ENCODE data around the gene ABCB8. TPM values are rescaled to one million over a fixed set of nuclear protein-coding genes. Genes with fewer than 3 reads are reported as not detected.

ABCB8 gene
- total RNA-seq, 4 donors from 2014 or later = 21.0 to 49.0 (median 31.6) TPM

DNA sequence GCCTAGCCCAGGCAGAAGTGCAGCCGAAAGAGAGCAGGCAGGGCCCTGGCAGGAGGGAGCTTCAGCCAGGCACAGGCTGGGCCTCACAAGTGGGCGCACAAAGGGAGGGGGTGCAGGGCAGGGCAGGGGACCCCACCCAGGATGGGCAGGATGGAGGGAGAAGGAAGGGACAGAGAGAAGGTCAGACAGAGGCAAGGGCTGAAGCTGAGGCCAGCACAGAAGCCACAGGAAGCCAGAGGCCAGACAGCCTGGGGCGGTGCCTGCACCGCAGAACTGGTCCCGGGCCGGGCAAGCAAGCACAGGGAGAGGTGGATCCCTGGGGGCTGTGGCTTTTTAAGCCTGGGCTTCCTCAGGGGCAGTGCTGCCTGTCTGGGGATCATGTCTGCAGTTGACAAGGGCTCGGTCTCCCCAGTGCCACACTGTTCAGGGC, 20.8 kb upstream of the ABCB8 start:
- Histone ChIP-seq H3K4me1 (peaks cover 0 to 27% (median 1%) of the 10 kb centered on the region in 4 donors), H3K27me3 (peaks cover 0 to 55% of the 10 kb centered on the region in 2 donors), H3K9me3 (no peaks in the 10 kb centered on the region), H3K27ac (no peak overlapping the region), H3K36me3 (no peaks in the 10 kb centered on the region), H3K4me3 (no peak overlapping the region)
- DNase-seq (ENCODE audit: low spot score in 2 of 2) = no peak
- WGBS, 2 donors = 61 to 76% methylated on average over 7 of the region's 7 CpGs
- TF ChIP-seq, protein P1, sequence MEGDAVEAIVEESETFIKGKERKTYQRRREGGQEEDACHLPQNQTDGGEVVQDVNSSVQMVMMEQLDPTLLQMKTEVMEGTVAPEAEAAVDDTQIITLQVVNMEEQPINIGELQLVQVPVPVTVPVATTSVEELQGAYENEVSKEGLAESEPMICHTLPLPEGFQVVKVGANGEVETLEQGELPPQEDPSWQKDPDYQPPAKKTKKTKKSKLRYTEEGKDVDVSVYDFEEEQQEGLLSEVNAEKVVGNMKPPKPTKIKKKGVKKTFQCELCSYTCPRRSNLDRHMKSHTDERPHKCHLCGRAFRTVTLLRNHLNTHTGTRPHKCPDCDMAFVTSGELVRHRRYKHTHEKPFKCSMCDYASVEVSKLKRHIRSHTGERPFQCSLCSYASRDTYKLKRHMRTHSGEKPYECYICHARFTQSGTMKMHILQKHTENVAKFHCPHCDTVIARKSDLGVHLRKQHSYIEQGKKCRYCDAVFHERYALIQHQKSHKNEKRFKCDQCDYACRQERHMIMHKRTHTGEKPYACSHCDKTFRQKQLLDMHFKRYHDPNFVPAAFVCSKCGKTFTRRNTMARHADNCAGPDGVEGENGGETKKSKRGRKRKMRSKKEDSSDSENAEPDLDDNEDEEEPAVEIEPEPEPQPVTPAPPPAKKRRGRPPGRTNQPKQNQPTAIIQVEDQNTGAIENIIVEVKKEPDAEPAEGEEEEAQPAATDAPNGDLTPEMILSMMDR (IDR thresholded peaks at IDR 0.05) = no peak
- no peak for TF ChIP-seq POLR2A (IDR thresholded peaks at IDR 0.05)

DNA sequence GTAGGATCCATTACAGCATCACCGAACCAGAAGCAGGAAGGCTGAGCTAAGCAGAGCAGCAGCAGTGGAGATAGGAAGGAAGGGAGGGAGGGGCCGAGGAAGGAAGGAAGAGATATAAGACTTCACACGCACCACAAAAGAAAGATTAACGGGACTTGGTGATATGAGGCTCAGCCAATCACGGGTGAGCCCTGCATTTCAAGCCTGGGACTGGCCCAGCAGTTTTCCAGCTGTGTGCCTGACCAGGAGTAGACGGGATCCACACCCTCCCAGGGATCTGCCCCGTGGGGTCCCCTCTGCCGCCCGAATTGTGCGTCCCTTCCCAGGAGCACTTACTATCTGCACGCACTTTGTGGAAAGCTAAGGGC, 20.1 kb upstream of the ABCB8 start:
- Histone ChIP-seq H3K9me3 (no peaks in the 10 kb centered on the region), H3K36me3 (no peaks in the 10 kb centered on the region), H3K4me1 (peaks cover 0 to 34% (median 5%) of the 10 kb centered on the region in 4 donors), H3K4me3 (peak overlapping the region in 1 of 4 donors; percentile 4), H3K27ac (no peak overlapping the region), H3K27me3 (peaks cover 0 to 62% of the 10 kb centered on the region in 2 donors)
- TF ChIP-seq EP300 (IDR thresholded peaks at IDR 0.05) (no peak), POLR2A (IDR thresholded peaks at IDR 0.05) (no peak)
- TF ChIP-seq, protein P1 (IDR thresholded peaks at IDR 0.05) = no peak
- WGBS, 2 donors = 47 to 51% methylated on average over 11 of the region's 11 CpGs
- no peak for DNase-seq (ENCODE audit: low spot score in 2 of 2)

DNA sequence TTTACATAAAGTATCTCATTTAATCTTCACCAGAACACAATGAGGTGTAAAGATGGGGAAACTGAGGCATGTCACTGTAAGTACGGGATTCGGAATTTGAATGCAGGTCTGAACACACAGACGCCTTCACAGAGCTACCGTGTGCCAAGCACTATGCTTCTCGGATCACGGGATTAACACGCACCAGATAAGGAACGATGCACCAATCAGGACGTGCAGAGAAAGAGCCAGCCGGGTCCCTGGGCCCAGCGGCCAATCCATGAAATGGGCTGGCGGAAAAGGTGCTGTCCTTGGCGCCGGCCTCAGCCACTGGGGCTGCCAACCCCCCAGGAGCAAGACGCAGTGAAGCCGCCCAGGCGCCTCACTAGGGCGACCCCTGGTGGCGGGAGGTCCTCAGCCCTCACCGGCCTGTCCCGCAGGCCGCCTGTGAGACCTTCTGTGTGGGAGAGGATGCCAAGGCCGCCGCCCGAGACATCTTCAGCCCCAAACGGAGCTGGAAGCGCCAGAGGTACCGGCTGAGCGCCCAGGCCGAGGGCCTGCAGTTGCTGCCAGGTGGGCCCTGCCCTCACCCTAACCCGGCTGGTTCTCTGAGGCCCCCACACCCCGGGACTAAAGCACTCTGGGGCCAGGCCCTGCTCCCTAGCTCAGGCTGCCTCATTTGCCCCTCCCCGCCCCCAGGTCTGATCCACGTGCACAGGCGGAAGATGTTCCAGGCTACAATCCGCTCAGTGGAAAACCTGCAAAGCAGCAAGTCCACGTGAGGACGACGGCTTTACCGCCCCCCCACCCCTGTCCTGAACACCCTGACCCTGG, 19.5 kb upstream of the ABCB8 start:
- no peak for DNase-seq (ENCODE audit: low spot score in 2 of 2)
- Histone ChIP-seq H3K4me3 (peak overlapping the region in 1 of 4 donors; percentile 4), H3K27ac (no peak overlapping the region), H3K9me3 (no peaks in the 10 kb centered on the region), H3K27me3 (peaks cover 0 to 63% of the 10 kb centered on the region in 2 donors), H3K36me3 (no peaks in the 10 kb centered on the region), H3K4me1 (peaks cover 0 to 40% (median 11%) of the 10 kb centered on the region in 4 donors)
- WGBS, 2 donors = 57% methylated on average over 34 to 39 of the region's 40 CpGs
- TF ChIP-seq POLR2A (IDR thresholded peaks at IDR 0.05) = no peak
- TF ChIP-seq EP300 (IDR thresholded peaks at IDR 0.05) = no peak
- TF ChIP-seq, protein P1 (IDR thresholded peaks at IDR 0.05) = peak; percentile 43 to 68 (median 58)

DNA sequence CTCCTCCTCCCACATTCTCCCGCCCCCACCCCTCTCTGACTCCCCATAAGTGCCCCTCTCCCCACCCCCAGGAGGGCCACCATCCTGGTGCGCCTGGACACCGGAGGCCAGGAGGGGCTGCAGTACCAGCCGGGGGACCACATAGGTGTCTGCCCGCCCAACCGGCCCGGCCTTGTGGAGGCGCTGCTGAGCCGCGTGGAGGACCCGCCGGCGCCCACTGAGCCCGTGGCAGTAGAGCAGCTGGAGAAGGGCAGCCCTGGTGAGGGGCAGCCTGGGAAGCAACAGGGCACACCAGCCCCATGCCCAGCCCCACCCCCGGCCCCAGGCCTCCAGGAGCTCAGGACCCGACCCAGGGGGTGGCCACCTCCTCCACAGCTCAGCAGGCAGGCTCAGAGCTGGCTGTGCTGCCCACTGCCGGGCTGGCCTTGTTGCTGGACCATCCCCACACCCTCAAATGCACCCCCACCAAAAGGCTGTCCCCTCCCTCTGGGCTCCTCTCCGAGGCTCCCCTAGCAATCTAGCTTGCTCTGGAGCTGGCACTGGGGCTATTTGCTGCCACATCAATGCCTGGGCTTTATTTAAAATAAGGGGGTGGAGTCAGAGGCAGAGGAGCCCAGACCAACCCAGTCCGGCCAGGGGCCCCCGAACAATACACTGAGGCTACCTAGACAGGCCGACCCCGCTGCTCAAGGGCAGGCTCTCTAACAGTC, 18.8 kb upstream of the ABCB8 start:
- Histone ChIP-seq H3K36me3 (no peaks in the 10 kb centered on the region), H3K27me3 (peaks cover 2 to 67% of the 10 kb centered on the region in 2 donors), H3K4me3 (no peak overlapping the region), H3K9me3 (no peaks in the 10 kb centered on the region), H3K4me1 (peaks cover 0 to 45% (median 16%) of the 10 kb centered on the region in 4 donors), H3K27ac (no peak overlapping the region)
- DNase-seq (ENCODE audit: low spot score in 2 of 2) = no peak
- TF ChIP-seq, protein P1 (IDR thresholded peaks at IDR 0.05) = no peak
- no peak for TF ChIP-seq EP300 (IDR thresholded peaks at IDR 0.05)
- no peak for TF ChIP-seq POLR2A (IDR thresholded peaks at IDR 0.05)
- 35 to 67% methylated on average over 8 to 10 of the region's 22 CpGs for WGBS, 2 donors

DNA sequence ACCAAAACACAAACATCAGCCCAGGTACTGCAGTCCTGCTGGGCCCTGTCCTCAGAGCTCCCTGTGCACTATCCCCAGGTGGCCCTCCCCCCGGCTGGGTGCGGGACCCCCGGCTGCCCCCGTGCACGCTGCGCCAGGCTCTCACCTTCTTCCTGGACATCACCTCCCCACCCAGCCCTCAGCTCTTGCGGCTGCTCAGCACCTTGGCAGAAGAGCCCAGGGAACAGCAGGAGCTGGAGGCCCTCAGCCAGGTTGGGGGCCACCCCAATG, 18.3 kb upstream of the ABCB8 start:
- Histone ChIP-seq H3K27me3 (peaks cover 2 to 72% of the 10 kb centered on the region in 2 donors), H3K27ac (no peak overlapping the region), H3K4me3 (no peak overlapping the region), H3K9me3 (no peaks in the 10 kb centered on the region), H3K4me1 (peaks cover 0 to 45% (median 16%) of the 10 kb centered on the region in 4 donors), H3K36me3 (no peaks in the 10 kb centered on the region)
- no peak for TF ChIP-seq EP300 (IDR thresholded peaks at IDR 0.05)
- TF ChIP-seq, protein P1 (IDR thresholded peaks at IDR 0.05) = no peak
- no peak for TF ChIP-seq POLR2A (IDR thresholded peaks at IDR 0.05)
- 41% methylated on average over 7 of the region's 7 CpGs; no CpG with 5 or more reads in 1 of the 2 donors for WGBS, 2 donors
- no peak for DNase-seq (ENCODE audit: low spot score in 2 of 2)

Data from tibial nerve (tissue), 4 donors.